ENCODE data around the gene ABR. TPM values are rescaled to one million over a fixed set of nuclear protein-coding genes. Genes with fewer than 3 reads are reported as not detected.
A peak's percentile ranks its signal among the peaks of the same experiment; 100 is the strongest.

Gene ABR
- total and polyA plus RNA-seq, 2 of the 8 experiments (the other 6 are each of a cell fraction or from before 2014, with no cell fraction given) = 44.8 to 47.2 TPM

GRCh38 chr17:1033503-1033902, 146.3 kb downstream of the ABR start:
- 81% methylated on average over 11 of the region's 11 CpGs; no CpG with 5 or more reads in 1 of the 2 experiments for WGBS, 2 experiments (ENCODE audit: extremely low coverage in 1 of 2, insufficient coverage in 1 of 2, insufficient read length in 1 of 2, insufficient replicate concordance in 2 of 2, low coverage in 1 of 2, low lambda C conversion rate in 2 of 2, missing lambda C conversion rate in 1 of 2)
- Histone ChIP-seq H3K9ac (replicated peaks in 1 of 4; ENCODE audit: extremely low read depth in 1 of 4, low read depth in 3 of 4, low read length in 3 of 4) (no peak overlapping the region), H3K4me1 (replicated peaks in 1 of 4; ENCODE audit: control insufficient read depth in 3 of 4, insufficient read depth in 4 of 4, low read length in 3 of 4) (peaks cover 0 to 9% (median 3%) of the 10 kb centered on the region in 4 experiments; a peak in 3 of 7 replicates), H3K56ac (replicated peaks; ENCODE audit: insufficient read length, low read depth, low read length) (no peak overlapping the region), H2BK20ac (ENCODE audit: low read length) (no peak overlapping the region), H3K9me3 (ENCODE audit: insufficient read depth in 2 of 2, low read depth in 1 of 2, low read length in 1 of 2) (no peaks in the 10 kb centered on the region), H4K8ac (ENCODE audit: extremely low read depth, insufficient read depth, low read length) (peak overlapping the region; percentile 51; the same call in 1 of the 2 replicates), H3K14ac (ENCODE audit: insufficient read length) (no peak overlapping the region), H3K27ac (ENCODE audit: low read depth, low read length) (no peak overlapping the region), H3K36me3 (ENCODE audit: control insufficient read depth in 2 of 4, insufficient read depth in 4 of 4, low read length in 3 of 4) (no peaks in the 10 kb centered on the region; a peak in 1 of 8 replicates), H2AFZ (ENCODE audit: low read length) (no peak overlapping the region), H2BK120ac (replicated peaks; ENCODE audit: low read depth, low read length) (no peak overlapping the region), H3K79me2 (ENCODE audit: control insufficient read depth in 1 of 2, insufficient read depth in 2 of 2, low read length in 2 of 2) (no peaks in the 10 kb centered on the region), H2BK15ac (ENCODE audit: low read length) (no peak overlapping the region), H3K4ac (replicated peaks; ENCODE audit: insufficient read length, low read depth, low read length) (no peak overlapping the region), H4K20me1 (replicated peaks in 1 of 2; ENCODE audit: control insufficient read depth in 1 of 2, insufficient read depth in 2 of 2, low read length in 2 of 2) (peaks cover 6 to 17% of the 10 kb centered on the region in 2 experiments), H3K79me1 (ENCODE audit: low read depth, low read length) (no peaks in the 10 kb centered on the region), H3K27me3 (replicated peaks in 1 of 4; ENCODE audit: control insufficient read depth in 3 of 4, extremely low read depth in 1 of 4, insufficient read depth in 3 of 4, low read length in 3 of 4) (peaks cover 0 to 14% (median 7%) of the 10 kb centered on the region in 4 experiments; a peak in 5 of 7 replicates), H3K4me3 (ENCODE audit: extremely low read depth in 1 of 4, insufficient read depth in 2 of 4, low read depth in 3 of 4, low read length in 4 of 4) (no peak overlapping the region), H3K23ac (ENCODE audit: insufficient read length) (no peak overlapping the region), H4K91ac (replicated peaks; ENCODE audit: insufficient read length, low read length) (no peak overlapping the region), H3K18ac (ENCODE audit: extremely low read depth, low read length) (no peak overlapping the region), H3K23me2 (ENCODE audit: low read depth, low read length) (peaks cover 7% of the 10 kb centered on the region; the same call in 1 of the 2 replicates), H4K5ac (ENCODE audit: insufficient read length, low read depth, low read length) (no peak overlapping the region), H3K4me2 (ENCODE audit: insufficient read depth in 1 of 2, low read depth in 2 of 2, low read length in 2 of 2) (no peak overlapping the region), H2AK5ac (ENCODE audit: low read depth, low read length) (no peak overlapping the region), H2BK12ac (ENCODE audit: low read depth, low read length) (no peak overlapping the region), H2BK5ac (ENCODE audit: low read depth, low read length) (no peak overlapping the region)
- no peak for FAIRE-seq
- no peak for TF ChIP-seq CTCF (IDR thresholded peaks at IDR 0.05; ENCODE audit: control extremely low read depth in 1 of 3, insufficient read depth in 1 of 3, low read depth in 1 of 3, low read length in 3 of 3)
- TF ChIP-seq RAD21 (IDR thresholded peaks at IDR 0.05 in 1 of 2, conservative IDR thresholded peaks at IDR 0.05 in 1 of 2; ENCODE audit: low read depth in 2 of 2, low read length in 2 of 2) = no peak
- no peak for DNase-seq (ENCODE audit: low read depth in 1 of 2, low spot score in 2 of 2)
- CTCF ChIA-PET (ENCODE audit: partially characterized antibody) = interaction anchor here (1.0 kb wide), 1 partner anchor 23 kb away, joined by 8 read pairs; no protein-coding TSS in a partner anchor
- POLR2A ChIA-PET (ENCODE audit: partially characterized antibody) = interaction anchor here (0.6 kb wide), 2 partner anchors 21 to 145 kb away, joined by 3 to 4 read pairs; no protein-coding TSS in a partner anchor
